ENCODE measurements around the gene SLC37A1. TPM values are rescaled to one million over a fixed set of nuclear protein-coding genes. Genes with fewer than 3 reads are reported as not detected.

The SLC37A1 gene
- total RNA-seq (2022; extraction: Qiagen RNA extraction; ENCODE audit: low read depth), result 2.7 to 5.0 TPM (median 3.1 TPM) in 5 replicates

DNA sequence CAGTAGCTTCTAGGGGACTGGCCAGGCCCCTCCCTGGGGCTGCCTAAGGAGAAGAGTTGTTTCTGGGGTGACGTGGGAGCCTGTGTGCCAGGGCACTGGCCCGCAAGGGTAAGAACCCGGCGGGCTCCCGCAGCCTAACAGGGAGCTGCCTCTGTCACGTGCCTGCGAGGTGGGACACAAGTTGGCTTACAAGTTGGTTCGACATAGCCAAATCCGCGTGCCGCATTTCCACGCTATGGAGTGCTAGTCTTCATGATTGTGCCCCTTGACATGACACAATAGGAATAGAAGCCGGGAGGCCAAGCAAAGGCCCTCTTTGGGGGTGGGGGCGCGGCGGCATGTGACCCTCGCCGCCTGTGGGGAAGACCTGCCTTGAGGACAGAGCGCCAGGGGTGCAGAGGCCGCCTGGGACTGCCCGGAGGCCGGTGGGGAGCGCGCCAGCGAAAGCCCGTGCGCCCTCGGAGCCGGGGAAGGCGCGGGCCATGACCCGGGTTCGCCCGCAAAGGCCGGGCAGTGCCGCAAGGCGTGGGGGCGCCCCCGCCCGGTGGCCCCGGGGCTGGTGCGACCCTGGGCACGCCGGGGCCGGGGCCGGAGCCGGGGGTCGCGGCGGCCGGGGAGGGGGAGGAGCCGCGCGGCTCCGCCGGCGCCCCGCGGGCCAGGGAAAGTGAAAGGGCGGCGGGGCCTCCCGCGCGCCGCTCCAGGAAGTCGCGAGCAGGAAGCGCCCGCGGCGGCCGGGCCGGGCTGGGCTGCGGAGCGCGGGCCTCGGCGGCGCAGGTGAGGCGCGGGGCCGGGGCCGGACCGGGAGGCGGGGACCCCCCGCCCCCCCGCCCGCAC, at the start of gene SLC37A1:
Gene SLC37A1, plus strand, starts transcription at position 702 of the 834 bp plus-strand sequence. CDS start 4,603 bp downstream, outside the sequence.

DNA sequence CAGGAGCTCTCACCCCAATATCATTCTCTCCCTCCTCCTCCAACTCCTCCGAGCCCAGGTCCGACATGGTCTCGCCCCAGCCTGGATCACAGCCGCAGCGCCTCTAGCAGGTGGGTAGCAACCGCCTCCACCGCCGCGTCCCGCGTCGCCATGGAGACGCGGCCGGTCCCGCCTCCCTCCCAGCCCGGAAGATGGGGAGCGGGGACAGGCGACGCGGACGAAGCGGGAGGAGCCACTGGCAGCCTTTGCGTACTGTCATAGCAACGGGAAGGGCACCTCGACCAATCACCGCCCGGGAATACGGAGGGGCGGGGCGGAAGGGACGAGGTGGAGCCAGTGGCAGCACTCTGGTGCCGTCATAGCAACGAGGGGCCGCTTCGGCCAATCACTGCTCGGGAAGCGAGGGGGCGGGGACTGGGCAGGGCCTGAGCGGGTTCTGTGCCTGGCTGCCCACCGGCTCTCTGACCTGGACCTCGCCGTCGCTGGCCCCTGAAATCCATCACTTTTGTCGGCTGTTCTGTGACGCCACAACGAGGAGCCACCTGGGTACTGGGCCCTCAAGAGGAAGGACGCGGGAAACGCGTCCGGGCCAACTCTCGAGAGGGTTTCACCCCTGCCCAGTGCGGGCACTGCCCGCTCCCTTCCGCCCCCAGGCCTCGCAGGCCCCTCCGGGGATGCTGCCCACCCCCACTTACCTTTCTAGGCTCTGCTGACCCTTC, 17.4 kb upstream of the SLC37A1 start, which contains the start of gene RSPH1:
Gene RSPH1, minus strand, starts transcription at position 105 of the 719 bp plus-strand sequence. Its CDS starts 38 bp downstream, at position 67.

Other genes with a start within 250 kb of the SLC37A1 start
- not detected in 5 replicates for gene TFF3, start 198.4 kb upstream of the SLC37A1 start, total RNA-seq (2022; extraction: Qiagen RNA extraction; ENCODE audit: low read depth)
- gene TFF2, start 162.9 kb upstream of the SLC37A1 start, total RNA-seq (2022; extraction: Qiagen RNA extraction; ENCODE audit: low read depth), result not detected in 5 replicates
- 18.3 to 36.3 TPM (median 26.5 TPM) in 5 replicates for gene TFF1, start 147.3 kb upstream of the SLC37A1 start, total RNA-seq (2022; extraction: Qiagen RNA extraction; ENCODE audit: low read depth)
- 0.13 to 0.45 TPM (median 0.18 TPM) in 5 replicates for gene TMPRSS3, start 117.8 kb upstream of the SLC37A1 start, total RNA-seq (2022; extraction: Qiagen RNA extraction; ENCODE audit: low read depth)
- gene UBASH3A, start 110.0 kb upstream of the SLC37A1 start, total RNA-seq (2022; extraction: Qiagen RNA extraction; ENCODE audit: low read depth), result 0.07 to 0.25 TPM (median 0.13 TPM) in 4 of 5 replicates, not detected in the other
- gene RSPH1, start 17.6 kb upstream of the SLC37A1 start, total RNA-seq (2022; extraction: Qiagen RNA extraction; ENCODE audit: low read depth), result 0.40 to 0.94 TPM (median 0.78 TPM) in 5 replicates
- gene PDE9A, start 139.8 kb downstream of the SLC37A1 start, total RNA-seq (2022; extraction: Qiagen RNA extraction; ENCODE audit: low read depth), result 1.5 to 1.8 TPM (median 1.6 TPM) in 5 replicates